ENCODE measurements around the gene SLC34A2. TPM values are rescaled to one million over a fixed set of nuclear protein-coding genes. Genes with fewer than 3 reads are reported as not detected.

The SLC34A2 gene
- total RNA-seq, 1 donor from 2014 or later = 2,258 TPM

GRCh38 chr4:25635501-25635900 lies 20.1 kb upstream of the SLC34A2 start:
- H3K36me3 ChIP-seq = no peaks in the 10 kb centered on the region
- H3K9me3 ChIP-seq = no peaks in the 10 kb centered on the region
- no peak overlapping the region for H3K4me3 ChIP-seq
- intact Hi-C loops (cut with DNase I) = no loop called here
- no peaks in the 10 kb centered on the region for H3K27me3 ChIP-seq (ENCODE audit: low read depth)
- no peak overlapping the region for H3K27ac ChIP-seq
- no peaks in the 10 kb centered on the region for H3K4me1 ChIP-seq
- no peak for DNase-seq
- peak in 1 of 2 donors; percentile 45 for ATAC-seq
- TF ChIP-seq CTCF (IDR thresholded peaks at IDR 0.05) = no peak

GRCh38 chr4:25637581-25638220 lies 17.9 kb upstream of the SLC34A2 start:
- H3K9me3 ChIP-seq = no peaks in the 10 kb centered on the region
- TF ChIP-seq CTCF (IDR thresholded peaks at IDR 0.05) = no peak
- no peaks in the 10 kb centered on the region for H3K4me1 ChIP-seq
- H3K36me3 ChIP-seq = no peaks in the 10 kb centered on the region
- H3K27ac ChIP-seq = no peak overlapping the region
- DNase-seq (peak; percentile 66), ATAC-seq (peak; percentile 65 to 77)
- no peak overlapping the region for H3K4me3 ChIP-seq
- H3K27me3 ChIP-seq (ENCODE audit: low read depth) = no peaks in the 10 kb centered on the region
- intact Hi-C loops (cut with DNase I) = no loop called here

GRCh38 chr4:25638221-25638601 lies 17.4 kb upstream of the SLC34A2 start:
- H3K9me3 ChIP-seq = no peaks in the 10 kb centered on the region
- no peaks in the 10 kb centered on the region for H3K4me1 ChIP-seq
- no peaks in the 10 kb centered on the region for H3K36me3 ChIP-seq
- peak; percentile 26 to 40 for ATAC-seq
- no peak for DNase-seq
- intact Hi-C loops (cut with DNase I) = no loop called here
- no peaks in the 10 kb centered on the region for H3K27me3 ChIP-seq (ENCODE audit: low read depth)
- no peak overlapping the region for H3K27ac ChIP-seq
- no peak overlapping the region for H3K4me3 ChIP-seq
- TF ChIP-seq CTCF (IDR thresholded peaks at IDR 0.05) = no peak

- Histone ChIP-seq H3K9me3 (no peaks in the 10 kb centered on the region), H3K4me1 (no peaks in the 10 kb centered on the region), H3K4me3 (no peak overlapping the region), H3K36me3 (no peaks in the 10 kb centered on the region), H3K27me3 (ENCODE audit: low read depth) (no peaks in the 10 kb centered on the region), H3K27ac (no peak overlapping the region)
- ATAC-seq = peak; percentile 46 to 75
- no peak for TF ChIP-seq CTCF (IDR thresholded peaks at IDR 0.05)
- intact Hi-C loops (cut with DNase I) = no loop called here
- no peak for DNase-seq
Observed at GRCh38 chr4:25638806-25639205, 16.8 kb upstream of the SLC34A2 start.

- H3K9me3 ChIP-seq = no peaks in the 10 kb centered on the region
- ATAC-seq = no peak
- no peaks in the 10 kb centered on the region for H3K4me1 ChIP-seq
- DNase-seq = no peak
- H3K36me3 ChIP-seq = no peaks in the 10 kb centered on the region
- intact Hi-C loops (cut with DNase I) = loop anchor here (10.0 kb wide), 1 partner anchor 206 kb away; no protein-coding TSS in a partner anchor
- H3K27me3 ChIP-seq (ENCODE audit: low read depth) = peaks cover 10% of the 10 kb centered on the region
- TF ChIP-seq CTCF (IDR thresholded peaks at IDR 0.05) = no peak
- no peak overlapping the region for H3K4me3 ChIP-seq
- no peak overlapping the region for H3K27ac ChIP-seq
Observed at GRCh38 chr4:25650311-25650710, 5.3 kb upstream of the SLC34A2 start.
